HEK293 (cell line): ENCODE measurements around the gene OPHN1.

Source experiments
- FEZF1 ChIP-seq: fragments of 450-650 bp; formaldehyde crosslinking; IDR thresholded peaks from 2 replicates; pipeline ENCODE4 v1.5.1; 2016; ENCODE audit warnings: missing biosample characterization, missing genetic modification characterization
- GFI1B ChIP-seq: fragments of 450-650 bp; formaldehyde crosslinking; IDR thresholded peaks from 2 replicates; pipeline ENCODE4 v1.5.1; 2016; ENCODE audit warnings: missing biosample characterization, missing genetic modification characterization
- GLI2 ChIP-seq: fragments of 450-650 bp; formaldehyde crosslinking; IDR thresholded peaks from 2 replicates; pipeline ENCODE4; 2017; ENCODE audit warnings: missing biosample characterization, missing genetic modification characterization, low read depth, borderline replicate concordance
- MZF1 ChIP-seq: fragments of 450-650 bp; formaldehyde crosslinking; IDR thresholded peaks from 2 replicates; pipeline ENCODE4 v1.5.1; 2017; ENCODE audit warnings: missing biosample characterization, missing genetic modification characterization, borderline replicate concordance
- OVOL3 ChIP-seq: fragments of 450-650 bp; formaldehyde crosslinking; IDR thresholded peaks from 2 replicates; pipeline ENCODE4 v1.5.1; 2016; ENCODE audit warnings: missing biosample characterization, missing genetic modification characterization
- ZBTB1 ChIP-seq: fragments of 450-650 bp; formaldehyde crosslinking; IDR thresholded peaks from 2 replicates; pipeline ENCODE4 v1.5.1; 2016; ENCODE audit warnings: missing biosample characterization, missing genetic modification characterization
- ZBTB21 ChIP-seq: fragments of 450-650 bp; formaldehyde crosslinking; IDR thresholded peaks from 2 replicates; pipeline ENCODE4 v1.5.1; 2017; ENCODE audit warnings: missing biosample characterization, missing genetic modification characterization
- ZFP37 ChIP-seq: fragments of 450-650 bp; formaldehyde crosslinking; IDR thresholded peaks from 2 replicates; pipeline ENCODE4 v1.5.1; 2016; ENCODE audit warnings: missing biosample characterization, missing genetic modification characterization
- ZNF121 ChIP-seq: fragments of 450-650 bp; formaldehyde crosslinking; IDR thresholded peaks from 2 replicates; pipeline ENCODE4 v1.5.1; 2016; ENCODE audit warnings: missing biosample characterization, missing genetic modification characterization
- ZNF138 ChIP-seq: fragments of 450-650 bp; formaldehyde crosslinking; IDR thresholded peaks from 2 replicates; pipeline ENCODE4 v1.5.1; 2016; ENCODE audit warnings: missing biosample characterization, missing genetic modification characterization, borderline replicate concordance
- ZNF19 ChIP-seq: fragments of 450-650 bp; formaldehyde crosslinking; IDR thresholded peaks from 2 replicates; pipeline ENCODE4; 2016; ENCODE audit warnings: missing biosample characterization, missing genetic modification characterization, low read depth
- ZNF202 ChIP-seq: fragments of 450-650 bp; formaldehyde crosslinking; IDR thresholded peaks from 2 replicates; pipeline ENCODE4 v1.5.1; 2016; ENCODE audit warnings: missing biosample characterization, missing genetic modification characterization, borderline replicate concordance
- ZNF223 ChIP-seq: fragments of 450-650 bp; formaldehyde crosslinking; IDR thresholded peaks from 2 replicates; pipeline ENCODE4 v1.5.1; 2016; ENCODE audit warnings: missing biosample characterization, missing genetic modification characterization
- ZNF266 ChIP-seq: fragments of 450-650 bp; formaldehyde crosslinking; IDR thresholded peaks from 2 replicates; pipeline ENCODE4 v1.5.1; 2016; ENCODE audit warnings: missing biosample characterization, missing genetic modification characterization, low read depth
- ZNF341 ChIP-seq: fragments of 450-650 bp; formaldehyde crosslinking; IDR thresholded peaks from 2 replicates; pipeline ENCODE4; 2016; ENCODE audit warnings: low read depth, missing biosample characterization, missing genetic modification characterization
- ZNF354C ChIP-seq: fragments of 450-650 bp; formaldehyde crosslinking; IDR thresholded peaks from 2 replicates; pipeline ENCODE4 v1.5.1; 2016; ENCODE audit warnings: missing biosample characterization, missing genetic modification characterization, low read depth, borderline replicate concordance
- ZNF394 ChIP-seq: fragments of 450-650 bp; formaldehyde crosslinking; IDR thresholded peaks from 2 replicates; pipeline ENCODE4 v1.5.1; 2016; ENCODE audit warnings: missing biosample characterization, missing genetic modification characterization, mild to moderate bottlenecking, moderate library complexity, borderline replicate concordance
- ZNF404 ChIP-seq: fragments of 450-650 bp; formaldehyde crosslinking; IDR thresholded peaks from 2 replicates; pipeline ENCODE4 v1.5.1; 2017; ENCODE audit warnings: missing biosample characterization, missing genetic modification characterization
- ZNF514 ChIP-seq: fragments of 450-650 bp; formaldehyde crosslinking; IDR thresholded peaks from 2 replicates; pipeline ENCODE4 v1.5.1; 2016; ENCODE audit warnings: missing biosample characterization, missing genetic modification characterization
- ZNF530 ChIP-seq: fragments of 450-650 bp; formaldehyde crosslinking; IDR thresholded peaks from 2 replicates; pipeline ENCODE4 v1.5.1; 2016; ENCODE audit warnings: low read depth, missing biosample characterization, missing genetic modification characterization
- ZNF555 ChIP-seq: fragments of 450-650 bp; formaldehyde crosslinking; conservative IDR thresholded peaks from 2 replicates; pipeline ENCODE4 v1.5.1; 2017; ENCODE audit warnings: missing biosample characterization, mild to moderate bottlenecking, missing genetic modification characterization, inconsistent platforms
- ZNF629 ChIP-seq: fragments of 450-650 bp; formaldehyde crosslinking; IDR thresholded peaks from 2 replicates; pipeline ENCODE4 v1.5.1; 2017; ENCODE audit warnings: missing biosample characterization, missing genetic modification characterization
- ZNF664 ChIP-seq: fragments of 450-650 bp; formaldehyde crosslinking; IDR thresholded peaks from 2 replicates; pipeline ENCODE4 v1.5.1; 2016; ENCODE audit warnings: missing biosample characterization, missing genetic modification characterization
- ZSCAN23 ChIP-seq: fragments of 450-650 bp; formaldehyde crosslinking; IDR thresholded peaks from 2 replicates; pipeline ENCODE4 v1.5.1; 2016; ENCODE audit warnings: missing biosample characterization, missing genetic modification characterization
- TF ChIP-seq, protein P1 (sequence below): fragments of 450-650 bp; formaldehyde crosslinking; IDR thresholded peaks from 2 replicates; pipeline ENCODE4 v1.5.1; 2016; ENCODE audit warnings: missing biosample characterization, missing genetic modification characterization
- TF ChIP-seq, protein P2 (sequence below): fragments of 450-650 bp; formaldehyde crosslinking; IDR thresholded peaks from 2 replicates; pipeline ENCODE4 v1.5.1; 2016; ENCODE audit warnings: missing biosample characterization, missing genetic modification characterization, borderline replicate concordance
- TF ChIP-seq, protein P3 (sequence below): fragments of 450-650 bp; formaldehyde crosslinking; IDR thresholded peaks from 2 replicates; pipeline ENCODE4 v1.5.1; 2016; ENCODE audit warnings: missing biosample characterization, missing genetic modification characterization
- TF ChIP-seq, protein P4 (sequence below): fragments of 450-650 bp; formaldehyde crosslinking; IDR thresholded peaks from 2 replicates; pipeline ENCODE4 v1.5.1; 2016; ENCODE audit warnings: missing biosample characterization, missing genetic modification characterization, borderline replicate concordance
- TF ChIP-seq, protein P5 (sequence below): fragments of 450-650 bp; formaldehyde crosslinking; IDR thresholded peaks from 2 replicates; pipeline ENCODE4 v1.5.1; 2016; ENCODE audit warnings: missing biosample characterization, missing genetic modification characterization
- TF ChIP-seq, protein P6 (sequence below): fragments of 450-650 bp; formaldehyde crosslinking; IDR thresholded peaks from 2 replicates; pipeline ENCODE4 v1.5.1; 2016; ENCODE audit warnings: missing biosample characterization, missing genetic modification characterization

The OPHN1 gene

DNA sequence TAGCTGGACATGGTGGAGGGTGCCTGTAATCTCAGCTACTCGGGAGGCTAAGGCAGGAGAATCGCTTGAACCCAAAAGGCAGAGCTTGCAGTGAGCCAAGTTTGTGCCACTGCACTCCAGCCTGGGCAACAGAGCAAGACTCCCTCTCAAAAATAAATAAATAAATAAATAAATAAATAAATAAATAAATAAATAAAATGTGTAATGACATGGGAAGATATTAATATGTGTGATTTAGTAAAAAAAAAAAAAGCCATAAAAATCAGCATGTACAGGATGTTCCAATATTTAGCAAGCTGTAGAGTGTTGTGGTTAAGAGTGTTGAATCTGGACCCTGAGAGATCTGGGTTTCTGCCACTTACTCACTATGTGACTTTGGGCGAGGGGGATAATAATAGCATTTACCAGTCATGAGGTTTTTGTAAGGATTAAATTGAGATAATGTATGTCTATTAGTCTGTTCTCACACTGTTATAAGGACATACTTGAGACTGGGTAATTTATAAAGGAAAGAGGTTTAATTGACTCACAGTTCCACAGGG is 43.8 kb downstream of the OPHN1 start (continued):
- TF ChIP-seq, protein P1, sequence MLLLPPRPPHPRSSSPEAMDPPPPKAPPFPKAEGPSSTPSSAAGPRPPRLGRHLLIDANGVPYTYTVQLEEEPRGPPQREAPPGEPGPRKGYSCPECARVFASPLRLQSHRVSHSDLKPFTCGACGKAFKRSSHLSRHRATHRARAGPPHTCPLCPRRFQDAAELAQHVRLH (tag by site-specific recombination), result peak; percentile 70; the same call in 1 of the 2 replicates
- TF ChIP-seq ZNF223 (tag by site-specific recombination) (0 out of 2 replicates have a peak, but pooled peaks have one; percentile 53), ZSCAN23 (tag by site-specific recombination) (peak; percentile 62; the same call in 1 of the 2 replicates), ZBTB21 (tag by site-specific recombination) (peak; percentile 58; the same call in 1 of the 2 replicates), MZF1 (tag by site-specific recombination) (peak; percentile 51; the same call in 1 of the 2 replicates), ZNF341 (tag by site-specific recombination) (peak; percentile 53), ZNF138 (tag by site-specific recombination) (peak; percentile 85; the same call in 1 of the 2 replicates), ZNF664 (tag by site-specific recombination) (peak; percentile 85), ZNF202 (tag by site-specific recombination) (peak; percentile 98), ZBTB1 (tag by site-specific recombination) (peak; percentile 87), ZNF19 (peak; percentile 79; the same call in 1 of the 2 replicates), ZNF354C (tag by site-specific recombination) (peak; percentile 94), ZNF530 (0 out of 2 replicates have a peak, but pooled peaks have one; percentile 80), OVOL3 (tag by site-specific recombination) (peak; percentile 64; the same call in 1 of the 2 replicates), ZNF629 (tag by site-specific recombination) (peak; percentile 69; the same call in 1 of the 2 replicates), GLI2 (tag by site-specific recombination) (peak; percentile 54; the same call in 1 of the 2 replicates), ZNF555 (peak; percentile 95), GFI1B (tag by site-specific recombination) (peak; percentile 66; the same call in 1 of the 2 replicates), FEZF1 (tag by site-specific recombination) (0 out of 2 replicates have a peak, but pooled peaks have one; percentile 12), ZNF121 (tag by site-specific recombination) (peak; percentile 71), ZNF514 (tag by site-specific recombination) (peak; percentile 86; the same call in 1 of the 2 replicates), ZNF404 (tag by site-specific recombination) (peak; percentile 84; the same call in 1 of the 2 replicates), ZFP37 (0 out of 2 replicates have a peak, but pooled peaks have one; percentile 54), ZNF394 (tag by site-specific recombination) (peak; percentile 96), ZNF266 (peak; percentile 80; the same call in 1 of the 2 replicates)
- TF ChIP-seq, protein P2, sequence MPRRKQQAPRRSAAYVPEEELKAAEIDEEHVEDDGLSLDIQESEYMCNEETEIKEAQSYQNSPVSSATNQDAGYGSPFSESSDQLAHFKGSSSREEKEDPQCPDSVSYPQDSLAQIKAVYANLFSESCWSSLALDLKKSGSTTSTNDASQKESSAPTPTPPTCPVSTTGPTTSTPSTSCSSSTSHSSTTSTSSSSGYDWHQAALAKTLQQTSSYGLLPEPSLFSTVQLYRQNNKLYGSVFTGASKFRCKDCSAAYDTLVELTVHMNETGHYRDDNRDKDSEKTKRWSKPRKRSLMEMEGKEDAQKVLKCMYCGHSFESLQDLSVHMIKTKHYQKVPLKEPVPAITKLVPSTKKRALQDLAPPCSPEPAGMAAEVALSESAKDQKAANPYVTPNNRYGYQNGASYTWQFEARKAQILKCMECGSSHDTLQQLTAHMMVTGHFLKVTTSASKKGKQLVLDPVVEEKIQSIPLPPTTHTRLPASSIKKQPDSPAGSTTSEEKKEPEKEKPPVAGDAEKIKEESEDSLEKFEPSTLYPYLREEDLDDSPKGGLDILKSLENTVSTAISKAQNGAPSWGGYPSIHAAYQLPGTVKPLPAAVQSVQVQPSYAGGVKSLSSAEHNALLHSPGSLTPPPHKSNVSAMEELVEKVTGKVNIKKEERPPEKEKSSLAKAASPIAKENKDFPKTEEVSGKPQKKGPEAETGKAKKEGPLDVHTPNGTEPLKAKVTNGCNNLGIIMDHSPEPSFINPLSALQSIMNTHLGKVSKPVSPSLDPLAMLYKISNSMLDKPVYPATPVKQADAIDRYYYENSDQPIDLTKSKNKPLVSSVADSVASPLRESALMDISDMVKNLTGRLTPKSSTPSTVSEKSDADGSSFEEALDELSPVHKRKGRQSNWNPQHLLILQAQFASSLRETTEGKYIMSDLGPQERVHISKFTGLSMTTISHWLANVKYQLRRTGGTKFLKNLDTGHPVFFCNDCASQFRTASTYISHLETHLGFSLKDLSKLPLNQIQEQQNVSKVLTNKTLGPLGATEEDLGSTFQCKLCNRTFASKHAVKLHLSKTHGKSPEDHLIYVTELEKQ (tag by site-specific recombination), result peak; percentile 16; the same call in 1 of the 2 replicates
- TF ChIP-seq, protein P3, sequence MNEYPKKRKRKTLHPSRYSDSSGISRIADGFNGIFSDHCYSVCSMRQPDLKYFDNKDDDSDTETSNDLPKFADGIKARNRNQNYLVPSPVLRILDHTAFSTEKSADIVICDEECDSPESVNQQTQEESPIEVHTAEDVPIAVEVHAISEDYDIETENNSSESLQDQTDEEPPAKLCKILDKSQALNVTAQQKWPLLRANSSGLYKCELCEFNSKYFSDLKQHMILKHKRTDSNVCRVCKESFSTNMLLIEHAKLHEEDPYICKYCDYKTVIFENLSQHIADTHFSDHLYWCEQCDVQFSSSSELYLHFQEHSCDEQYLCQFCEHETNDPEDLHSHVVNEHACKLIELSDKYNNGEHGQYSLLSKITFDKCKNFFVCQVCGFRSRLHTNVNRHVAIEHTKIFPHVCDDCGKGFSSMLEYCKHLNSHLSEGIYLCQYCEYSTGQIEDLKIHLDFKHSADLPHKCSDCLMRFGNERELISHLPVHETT (tag by site-specific recombination), result peak; percentile 57; the same call in 1 of the 2 replicates
- TF ChIP-seq, protein P4, sequence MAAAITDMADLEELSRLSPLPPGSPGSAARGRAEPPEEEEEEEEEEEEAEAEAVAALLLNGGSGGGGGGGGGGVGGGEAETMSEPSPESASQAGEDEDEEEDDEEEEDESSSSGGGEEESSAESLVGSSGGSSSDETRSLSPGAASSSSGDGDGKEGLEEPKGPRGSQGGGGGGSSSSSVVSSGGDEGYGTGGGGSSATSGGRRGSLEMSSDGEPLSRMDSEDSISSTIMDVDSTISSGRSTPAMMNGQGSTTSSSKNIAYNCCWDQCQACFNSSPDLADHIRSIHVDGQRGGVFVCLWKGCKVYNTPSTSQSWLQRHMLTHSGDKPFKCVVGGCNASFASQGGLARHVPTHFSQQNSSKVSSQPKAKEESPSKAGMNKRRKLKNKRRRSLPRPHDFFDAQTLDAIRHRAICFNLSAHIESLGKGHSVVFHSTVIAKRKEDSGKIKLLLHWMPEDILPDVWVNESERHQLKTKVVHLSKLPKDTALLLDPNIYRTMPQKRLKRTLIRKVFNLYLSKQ, result peak; percentile 91; the same call in 1 of the 2 replicates
- TF ChIP-seq, protein P5, sequence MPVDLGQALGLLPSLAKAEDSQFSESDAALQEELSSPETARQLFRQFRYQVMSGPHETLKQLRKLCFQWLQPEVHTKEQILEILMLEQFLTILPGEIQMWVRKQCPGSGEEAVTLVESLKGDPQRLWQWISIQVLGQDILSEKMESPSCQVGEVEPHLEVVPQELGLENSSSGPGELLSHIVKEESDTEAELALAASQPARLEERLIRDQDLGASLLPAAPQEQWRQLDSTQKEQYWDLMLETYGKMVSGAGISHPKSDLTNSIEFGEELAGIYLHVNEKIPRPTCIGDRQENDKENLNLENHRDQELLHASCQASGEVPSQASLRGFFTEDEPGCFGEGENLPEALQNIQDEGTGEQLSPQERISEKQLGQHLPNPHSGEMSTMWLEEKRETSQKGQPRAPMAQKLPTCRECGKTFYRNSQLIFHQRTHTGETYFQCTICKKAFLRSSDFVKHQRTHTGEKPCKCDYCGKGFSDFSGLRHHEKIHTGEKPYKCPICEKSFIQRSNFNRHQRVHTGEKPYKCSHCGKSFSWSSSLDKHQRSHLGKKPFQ (tag by site-specific recombination), result peak; percentile 39; the same call in 1 of the 2 replicates
- TF ChIP-seq, protein P6, sequence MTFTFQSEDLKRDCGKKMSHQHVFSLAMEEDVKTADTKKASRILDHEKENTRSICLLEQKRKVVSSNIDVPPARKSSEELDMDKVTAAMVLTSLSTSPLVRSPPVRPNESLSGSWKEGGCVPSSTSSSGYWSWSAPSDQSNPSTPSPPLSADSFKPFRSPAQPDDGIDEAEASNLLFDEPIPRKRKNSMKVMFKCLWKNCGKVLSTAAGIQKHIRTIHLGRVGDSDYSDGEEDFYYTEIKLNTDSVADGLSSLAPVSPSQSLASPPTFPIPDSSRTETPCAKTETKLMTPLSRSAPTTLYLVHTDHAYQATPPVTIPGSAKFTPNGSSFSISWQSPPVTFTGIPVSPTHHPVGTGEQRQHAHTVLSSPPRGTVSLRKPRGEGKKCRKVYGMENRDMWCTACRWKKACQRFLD (tag by site-specific recombination), result peak; percentile 73; the same call in 1 of the 2 replicates
